ENCODE results near the gene CLN3.

The CLN3 gene

DNA sequence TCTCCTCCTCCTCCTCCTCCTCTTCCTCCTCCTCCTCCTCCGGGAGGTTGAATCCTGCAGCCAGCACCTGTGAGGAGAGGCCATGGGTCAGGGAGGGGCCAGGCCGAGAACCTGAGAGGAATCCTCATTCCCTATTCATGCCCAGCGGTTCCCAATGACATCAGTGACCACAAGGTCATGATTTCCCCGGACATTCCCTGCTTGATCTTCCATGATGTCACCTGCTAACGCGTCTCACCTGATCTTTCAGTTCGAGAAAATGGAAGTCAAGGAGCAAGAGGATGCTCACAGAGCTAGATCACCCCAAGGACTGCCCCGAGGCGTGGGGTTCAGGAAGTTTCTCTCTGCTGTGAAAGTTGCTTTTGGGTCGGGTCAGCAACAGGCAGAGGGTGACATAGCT is 8.0 kb upstream of the CLN3 start:
- no peak overlapping the region for H3K27ac ChIP-seq
- no peak for TF ChIP-seq ZFX (IDR thresholded peaks at IDR 0.05)
- TF ChIP-seq CTCF (conservative IDR thresholded peaks at IDR 0.05), result no peak

GRCh38 chr16:28498666-28499381 is 7.0 kb upstream of the CLN3 start:
- TF ChIP-seq CTCF (conservative IDR thresholded peaks at IDR 0.05), result no peak
- TF ChIP-seq ZFX (IDR thresholded peaks at IDR 0.05), result no peak
- H3K27ac ChIP-seq, result no peak overlapping the region

- H3K27ac ChIP-seq, result no peak overlapping the region
- TF ChIP-seq CTCF (conservative IDR thresholded peaks at IDR 0.05), result no peak
Observed at GRCh38 chr16:28497861-28498599, 6.2 kb upstream of the CLN3 start.

GRCh38 chr16:28497386-28497785 is 5.5 kb upstream of the CLN3 start:
- no peak overlapping the region for H3K27ac ChIP-seq
- TF ChIP-seq CTCF (conservative IDR thresholded peaks at IDR 0.05), result no peak
- TF ChIP-seq ZFX (IDR thresholded peaks at IDR 0.05), result no peak

- H3K27ac ChIP-seq, result no peak overlapping the region
- no peak for TF ChIP-seq ZFX (IDR thresholded peaks at IDR 0.05)
- no peak for TF ChIP-seq CTCF (conservative IDR thresholded peaks at IDR 0.05)
Observed at GRCh38 chr16:28496844-28497243, 5.0 kb upstream of the CLN3 start.

- no peak overlapping the region for H3K27ac ChIP-seq
- TF ChIP-seq CTCF (conservative IDR thresholded peaks at IDR 0.05), result no peak
- TF ChIP-seq ZFX (IDR thresholded peaks at IDR 0.05), result no peak
Observed at GRCh38 chr16:28495795-28496749, 4.2 kb upstream of the CLN3 start.

Measured in C4-2B (cell line).